DOHH2 (cell line): ENCODE measurements around the gene ST6GAL1.
A peak's percentile ranks its signal among the peaks of the same experiment; 100 is the strongest.

Source experiments
- H3F3A ChIP-seq: fragments of 200-600 bp; sonication (generic), shearing (Covaris generic); 2 replicates; pipeline ENCODE4 v1.6.0; 2016; ENCODE audit warnings: antibody characterized with exemption, mild to moderate bottlenecking; ENCODE audit not compliant: control insufficient read depth, insufficient read depth
- H3K27ac ChIP-seq: fragments of 200-600 bp; sonication (generic); 2 replicates; pipeline ENCODE4 v1.5.1; 2014; ENCODE audit warnings: low read depth, mild to moderate bottlenecking, low read length, moderate library complexity
- H3K27me3 ChIP-seq: fragments of 200-600 bp; sonication (generic); 2 replicates; pipeline ENCODE4 v1.6.1; 2014; ENCODE audit warnings: mild to moderate bottlenecking, low read length, mixed read lengths; ENCODE audit not compliant: control insufficient read depth
- H3K36me3 ChIP-seq: fragments of 200-600 bp; sonication (generic); 2 replicates; pipeline ENCODE4 v1.6.1; 2014; ENCODE audit warnings: mild to moderate bottlenecking, low read length, moderate library complexity, mixed read lengths; ENCODE audit not compliant: control insufficient read depth
- H3K4me1 ChIP-seq: fragments of 200-600 bp; sonication (generic); 2 replicates; pipeline ENCODE4 v1.6.1; 2014; ENCODE audit warnings: mild to moderate bottlenecking, low read length, mixed read lengths; ENCODE audit not compliant: control insufficient read depth
- H3K4me2 ChIP-seq: fragments of 200-600 bp; sonication (generic); 2 replicates; pipeline ENCODE4 v1.6.0; 2014; ENCODE audit warnings: mild to moderate bottlenecking, low read length, moderate library complexity
- H3K4me3 ChIP-seq: fragments of 200-600 bp; sonication (generic); 2 replicates; pipeline ENCODE4 v1.5.1; 2014; ENCODE audit warnings: mild to moderate bottlenecking, low read length, mixed read lengths
- H3K79me2 ChIP-seq: fragments of 200-600 bp; sonication (generic); 2 replicates; pipeline ENCODE4 v1.6.1; 2014; ENCODE audit warnings: mild to moderate bottlenecking, low read length, mixed read lengths; ENCODE audit not compliant: control insufficient read depth
- H3K9me2 ChIP-seq: fragments of 200-600 bp; sonication (generic); replicated peaks from 2 replicates; pipeline ENCODE4 v1.6.1; 2014; ENCODE audit warnings: mild to moderate bottlenecking, low read length, mixed read lengths; ENCODE audit not compliant: control insufficient read depth
- H3K9me3 ChIP-seq: fragments of 200-600 bp; sonication (generic); 2 replicates; pipeline ENCODE4 v1.6.1; 2014; ENCODE audit warnings: antibody characterized with exemption, low read length, mixed read lengths; ENCODE audit not compliant: control insufficient read depth, insufficient read depth
- H4K20me1 ChIP-seq: fragments of 200-600 bp; sonication (generic); 2 replicates; pipeline ENCODE4 v1.6.0; 2014; ENCODE audit warnings: low read depth, mild to moderate bottlenecking, antibody characterized with exemption, low read length, moderate library complexity; ENCODE audit not compliant: control insufficient read depth, insufficient read depth
- EZH2phosphoT487 ChIP-seq: fragments of 200-600 bp; sonication (generic); IDR thresholded peaks from 2 replicates; pipeline ENCODE4 v1.6.1; 2017; ENCODE audit warnings: borderline replicate concordance, mild to moderate bottlenecking, antibody characterized with exemption, low read length, moderate library complexity, mixed read lengths
- TF ChIP-seq, protein P1 (sequence below): fragments of 200-600 bp; sonication (generic); IDR thresholded peaks from one replicate; pipeline ENCODE4 v1.5.1; 2014; ENCODE audit warnings: antibody characterized with exemption, mild to moderate bottlenecking, low read depth, low read length; ENCODE audit not compliant: poor library complexity, severe bottlenecking

Gene ST6GAL1

GRCh38 chr3:187000711-187001151 lies 70.4 kb downstream of the ST6GAL1 start:
- H4K20me1 ChIP-seq: no peaks in the 10 kb centered on the region
- H3K4me2 ChIP-seq: peak overlapping the region; percentile 85
- H3K4me3 ChIP-seq: peak overlapping the region; percentile 82
- H3K27me3 ChIP-seq: no peaks in the 10 kb centered on the region
- H3K9me2 ChIP-seq: no peaks in the 10 kb centered on the region
- no peak for TF ChIP-seq EZH2phosphoT487
- TF ChIP-seq, protein P1, sequence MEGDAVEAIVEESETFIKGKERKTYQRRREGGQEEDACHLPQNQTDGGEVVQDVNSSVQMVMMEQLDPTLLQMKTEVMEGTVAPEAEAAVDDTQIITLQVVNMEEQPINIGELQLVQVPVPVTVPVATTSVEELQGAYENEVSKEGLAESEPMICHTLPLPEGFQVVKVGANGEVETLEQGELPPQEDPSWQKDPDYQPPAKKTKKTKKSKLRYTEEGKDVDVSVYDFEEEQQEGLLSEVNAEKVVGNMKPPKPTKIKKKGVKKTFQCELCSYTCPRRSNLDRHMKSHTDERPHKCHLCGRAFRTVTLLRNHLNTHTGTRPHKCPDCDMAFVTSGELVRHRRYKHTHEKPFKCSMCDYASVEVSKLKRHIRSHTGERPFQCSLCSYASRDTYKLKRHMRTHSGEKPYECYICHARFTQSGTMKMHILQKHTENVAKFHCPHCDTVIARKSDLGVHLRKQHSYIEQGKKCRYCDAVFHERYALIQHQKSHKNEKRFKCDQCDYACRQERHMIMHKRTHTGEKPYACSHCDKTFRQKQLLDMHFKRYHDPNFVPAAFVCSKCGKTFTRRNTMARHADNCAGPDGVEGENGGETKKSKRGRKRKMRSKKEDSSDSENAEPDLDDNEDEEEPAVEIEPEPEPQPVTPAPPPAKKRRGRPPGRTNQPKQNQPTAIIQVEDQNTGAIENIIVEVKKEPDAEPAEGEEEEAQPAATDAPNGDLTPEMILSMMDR: no peak
- H3K4me1 ChIP-seq: peaks cover 91% of the 10 kb centered on the region
- peaks cover 78% of the 10 kb centered on the region for H3K36me3 ChIP-seq
- peak overlapping the region; percentile 95 for H3K27ac ChIP-seq
- peaks cover 90% of the 10 kb centered on the region for H3K79me2 ChIP-seq
- peaks cover 48% of the 10 kb centered on the region for H3F3A ChIP-seq
- no peaks in the 10 kb centered on the region for H3K9me3 ChIP-seq

DNA sequence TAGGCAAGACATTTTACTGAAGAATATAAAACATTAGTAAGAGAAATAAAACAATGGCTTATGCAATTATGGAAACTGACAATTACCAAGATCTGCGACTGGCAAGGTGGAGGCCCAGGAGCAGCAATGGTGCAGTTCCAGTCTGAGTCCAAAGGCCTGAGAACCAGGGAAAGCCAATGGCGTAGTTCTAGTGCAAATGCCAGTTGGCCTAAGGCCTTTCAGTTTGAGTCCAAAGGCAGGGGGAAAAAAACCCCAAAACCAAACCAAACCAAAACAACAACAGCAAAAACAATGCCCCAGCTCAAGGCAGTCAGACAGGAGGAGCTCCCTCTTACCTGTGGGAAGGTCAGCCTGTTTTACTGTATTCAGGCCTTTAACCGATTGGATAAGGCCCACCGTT lies 72.6 kb downstream of the ST6GAL1 start:
- H3K27ac ChIP-seq: peak overlapping the region; percentile 95
- no peaks in the 10 kb centered on the region for H3K27me3 ChIP-seq
- TF ChIP-seq, protein P1: no peak
- no peak for TF ChIP-seq EZH2phosphoT487
- peak overlapping the region; percentile 82 for H3K4me3 ChIP-seq
- H3K36me3 ChIP-seq: peaks cover 87% of the 10 kb centered on the region
- H4K20me1 ChIP-seq: no peaks in the 10 kb centered on the region
- H3K9me2 ChIP-seq: no peaks in the 10 kb centered on the region
- peak overlapping the region; percentile 85 for H3K4me2 ChIP-seq
- H3K79me2 ChIP-seq: peaks cover 92% of the 10 kb centered on the region
- H3K4me1 ChIP-seq: peaks cover 96% of the 10 kb centered on the region
- H3F3A ChIP-seq: peaks cover 38% of the 10 kb centered on the region
- no peaks in the 10 kb centered on the region for H3K9me3 ChIP-seq

GRCh38 chr3:187005827-187006481 lies 75.6 kb downstream of the ST6GAL1 start:
- Histone ChIP-seq H3K27me3 (no peaks in the 10 kb centered on the region), H4K20me1 (no peaks in the 10 kb centered on the region), H3F3A (peaks cover 37% of the 10 kb centered on the region), H3K36me3 (peaks cover 78% of the 10 kb centered on the region), H3K79me2 (peaks cover 96% of the 10 kb centered on the region), H3K27ac (peak overlapping the region; percentile 98), H3K9me2 (no peaks in the 10 kb centered on the region), H3K4me3 (peak overlapping the region; percentile 11), H3K9me3 (no peaks in the 10 kb centered on the region), H3K4me2 (peak overlapping the region; percentile 85), H3K4me1 (peaks cover 97% of the 10 kb centered on the region)
- no peak for TF ChIP-seq EZH2phosphoT487
- TF ChIP-seq, protein P1: no peak
